Testis (tissue), 3 donors: Measurements from ENCODE around the gene ADAMTSL2. TPM values are rescaled to one million over a fixed set of nuclear protein-coding genes. Genes with fewer than 3 reads are reported as not detected.

ENCODE experiments used
- DNase-seq: peaks from one replicate; pipeline ENCODE4 v3.0.0-alpha.2; 2019
- H3K27ac ChIP-seq, 2 donors: fragments of 200-600 bp; sonication (generic); one replicate each; pipeline ENCODE4 v1.5.1; 2019
- H3K27me3 ChIP-seq: fragments of 200-600 bp; sonication (generic); one replicate; pipeline ENCODE4 v1.5.1; 2019
- H3K36me3 ChIP-seq: fragments of 200-600 bp; sonication (generic); one replicate; pipeline ENCODE4 v1.5.1; 2017; ENCODE audit warnings: low read depth; ENCODE audit errors: missing control alignments
- H3K4me1 ChIP-seq: fragments of 200-600 bp; sonication (generic); one replicate; pipeline ENCODE4 v1.5.1; 2019
- H3K4me3 ChIP-seq, 2 donors: fragments of 200-600 bp; sonication (generic); one replicate each; pipeline ENCODE4 v1.5.1; 2017 to 2019
- H3K9me3 ChIP-seq: fragments of 200-600 bp; sonication (generic); one replicate; pipeline ENCODE4 v1.5.1; 2017
- POLR2A ChIP-seq: fragments of 450-650 bp; IDR thresholded peaks from one replicate; pipeline ENCODE4 v1.6.1; 2017; ENCODE audit warnings: antibody characterized with exemption, mild to moderate bottlenecking, moderate library complexity
- WGBS, 2 donors: methylation state at CpG; one replicate each; pipeline ENCODE4 v1.1.5; 2018; 5-methylcytosine and 5-hydroxymethylcytosine counted together
- intact Hi-C: fragments of 100-400 bp; cut with DNase I; formaldehyde crosslinking; loops from one replicate; pipeline ENCODE4 v1.15.1; 2023; ENCODE audit warnings: low total_unique reads
- polyA plus RNA-seq: library from polyadenylated mRNA; stranded (reverse); fragments of 350-450 nt; fragmentation: Illumina TruSeq; extraction: RNeasy Lipid Tissue Mini Kit (QIAGEN cat#74804); gene quantifications from one replicate; pipeline ENCODE4 v1.2.3, GENCODE V29; 2014; ENCODE audit warnings: low read depth, low replicate concordance; ENCODE audit not compliant: insufficient read depth
- total RNA-seq, 2 donors: library from RNA; depleted of rRNA; stranded (reverse); fragments of >200 nt; gene quantifications; one replicate each; pipeline ENCODE4 v1.2.3, GENCODE V29; 2016
- TF ChIP-seq, protein P1 (sequence below), 3 experiments: fragments of 450-650 bp in 2 of 3; fragments of 200-600 bp in 1 of 3; sonication (generic) in 1 of 3; IDR thresholded peaks; one replicate each; pipeline ENCODE4 v1.5.1; 2016 to 2019; ENCODE audit warnings: antibody characterized with exemption in 3 of 3, mild to moderate bottlenecking in 2 of 3, moderate library complexity in 1 of 3

ADAMTSL2 gene
- total and polyA plus RNA-seq, 3 donors from 2014 or later: 3.8 to 11.1 (median 9.4) TPM

DNA sequence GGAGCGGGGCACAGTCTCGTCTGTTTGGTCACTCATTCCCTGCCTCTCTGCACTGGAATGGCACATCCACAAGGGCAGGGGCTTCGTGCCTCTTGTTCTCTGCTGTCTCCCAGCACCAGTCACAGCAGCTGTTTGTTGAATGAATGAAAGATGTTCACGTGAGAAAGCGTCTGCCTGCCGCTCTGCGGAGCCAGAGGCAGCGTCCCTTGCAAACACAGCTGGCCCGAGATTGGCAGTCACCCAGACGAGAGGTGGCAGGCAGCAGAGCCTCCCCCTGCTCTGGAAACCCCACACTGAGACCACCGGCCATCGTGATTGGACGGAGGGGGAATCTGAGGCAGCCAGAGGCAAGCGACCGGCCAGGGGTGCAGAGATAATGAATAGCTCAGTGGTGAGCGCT is 80.7 kb downstream of the ADAMTSL2 start:
- Histone ChIP-seq H3K4me3 (no peak overlapping the region), H3K9me3 (no peaks in the 10 kb centered on the region), H3K27ac (no peak overlapping the region), H3K27me3 (no peaks in the 10 kb centered on the region), H3K36me3 (no peaks in the 10 kb centered on the region), H3K4me1 (no peaks in the 10 kb centered on the region)
- intact Hi-C loops: no loop called here
- WGBS, 2 donors: 31 to 51% methylated on average over 5 to 16 of the region's 16 CpGs
- DNase-seq: no peak
- no peak for TF ChIP-seq POLR2A
- TF ChIP-seq, protein P1, sequence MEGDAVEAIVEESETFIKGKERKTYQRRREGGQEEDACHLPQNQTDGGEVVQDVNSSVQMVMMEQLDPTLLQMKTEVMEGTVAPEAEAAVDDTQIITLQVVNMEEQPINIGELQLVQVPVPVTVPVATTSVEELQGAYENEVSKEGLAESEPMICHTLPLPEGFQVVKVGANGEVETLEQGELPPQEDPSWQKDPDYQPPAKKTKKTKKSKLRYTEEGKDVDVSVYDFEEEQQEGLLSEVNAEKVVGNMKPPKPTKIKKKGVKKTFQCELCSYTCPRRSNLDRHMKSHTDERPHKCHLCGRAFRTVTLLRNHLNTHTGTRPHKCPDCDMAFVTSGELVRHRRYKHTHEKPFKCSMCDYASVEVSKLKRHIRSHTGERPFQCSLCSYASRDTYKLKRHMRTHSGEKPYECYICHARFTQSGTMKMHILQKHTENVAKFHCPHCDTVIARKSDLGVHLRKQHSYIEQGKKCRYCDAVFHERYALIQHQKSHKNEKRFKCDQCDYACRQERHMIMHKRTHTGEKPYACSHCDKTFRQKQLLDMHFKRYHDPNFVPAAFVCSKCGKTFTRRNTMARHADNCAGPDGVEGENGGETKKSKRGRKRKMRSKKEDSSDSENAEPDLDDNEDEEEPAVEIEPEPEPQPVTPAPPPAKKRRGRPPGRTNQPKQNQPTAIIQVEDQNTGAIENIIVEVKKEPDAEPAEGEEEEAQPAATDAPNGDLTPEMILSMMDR (IDR thresholded peaks at IDR 0.05): no peak

DNA sequence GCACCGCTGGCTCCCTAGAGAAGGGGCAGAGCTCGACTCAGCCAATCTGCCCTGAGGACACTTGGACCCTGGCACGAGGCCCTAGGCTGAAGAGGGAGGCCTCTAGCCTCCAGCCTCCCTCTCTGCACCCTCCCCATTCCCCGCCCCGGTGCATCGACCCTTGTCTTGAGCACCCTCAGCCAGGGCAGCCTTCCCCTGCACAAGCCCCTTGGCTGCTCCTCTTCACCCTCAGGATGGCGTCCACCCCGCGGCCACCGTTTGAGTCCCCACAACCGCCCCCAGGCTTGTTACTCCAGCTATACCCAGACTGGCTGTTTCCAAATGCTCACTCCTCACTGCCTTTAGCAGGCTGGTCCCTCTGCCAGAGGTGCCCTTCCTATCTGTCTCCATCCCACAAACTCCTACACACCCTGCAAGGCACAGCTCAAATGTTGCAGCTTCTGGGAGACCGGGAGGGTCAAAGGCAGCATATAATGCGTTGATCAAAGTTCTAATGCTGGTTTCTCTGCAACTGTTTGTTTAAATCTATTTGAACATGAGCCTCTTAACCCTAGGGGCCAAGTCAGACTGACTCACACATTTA is 81.2 kb downstream of the ADAMTSL2 start:
- no peak for TF ChIP-seq POLR2A
- TF ChIP-seq, protein P1 (IDR thresholded peaks at IDR 0.05): no peak
- DNase-seq: no peak
- H3K27me3 ChIP-seq: no peaks in the 10 kb centered on the region
- H3K4me1 ChIP-seq: no peaks in the 10 kb centered on the region
- H3K36me3 ChIP-seq: no peaks in the 10 kb centered on the region
- no peak overlapping the region for H3K27ac ChIP-seq
- no peaks in the 10 kb centered on the region for H3K9me3 ChIP-seq
- intact Hi-C loops: no loop called here
- H3K4me3 ChIP-seq: no peak overlapping the region
- WGBS, 2 donors: 68 to 74% methylated on average over 13 of the region's 13 CpGs

DNA sequence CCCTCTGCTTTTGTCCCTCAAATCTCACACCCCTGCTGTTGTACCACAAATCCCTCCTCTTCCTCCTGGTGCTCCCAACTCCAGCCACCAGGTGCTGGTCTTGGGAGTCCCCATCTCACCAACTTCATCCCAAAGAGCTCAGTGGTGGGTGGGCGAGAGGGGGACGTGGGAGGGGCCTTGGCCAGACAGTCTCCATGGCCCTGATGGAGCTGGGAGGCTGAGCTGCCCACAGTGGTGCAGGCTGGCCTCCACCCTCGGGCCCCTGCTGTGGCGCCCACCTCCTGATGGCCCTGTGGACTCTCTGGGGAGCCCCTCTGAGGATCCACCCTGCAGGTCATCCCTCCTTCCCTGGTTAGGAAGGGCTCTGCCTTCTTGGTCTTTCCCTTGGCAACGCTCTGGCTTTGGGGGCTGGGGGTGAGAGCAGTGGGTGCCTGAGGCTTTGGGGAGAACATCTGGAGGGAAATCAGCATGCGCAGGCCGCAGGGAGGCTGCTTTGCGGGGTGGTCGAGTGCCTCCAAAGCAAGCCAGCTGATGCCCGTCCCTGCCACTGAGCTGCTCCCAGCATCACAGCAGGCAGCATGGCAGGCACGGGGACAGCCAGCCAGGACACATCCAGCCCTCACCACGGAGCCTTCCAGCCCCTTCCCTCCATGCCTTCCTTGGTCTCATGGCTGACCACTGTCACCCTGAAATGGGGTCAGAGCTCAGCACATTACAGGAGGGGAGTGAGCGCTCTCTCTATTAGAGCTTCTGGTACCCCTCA is 82.3 kb downstream of the ADAMTSL2 start:
- Histone ChIP-seq H3K9me3 (no peaks in the 10 kb centered on the region), H3K4me1 (no peaks in the 10 kb centered on the region), H3K27me3 (no peaks in the 10 kb centered on the region)

DNA sequence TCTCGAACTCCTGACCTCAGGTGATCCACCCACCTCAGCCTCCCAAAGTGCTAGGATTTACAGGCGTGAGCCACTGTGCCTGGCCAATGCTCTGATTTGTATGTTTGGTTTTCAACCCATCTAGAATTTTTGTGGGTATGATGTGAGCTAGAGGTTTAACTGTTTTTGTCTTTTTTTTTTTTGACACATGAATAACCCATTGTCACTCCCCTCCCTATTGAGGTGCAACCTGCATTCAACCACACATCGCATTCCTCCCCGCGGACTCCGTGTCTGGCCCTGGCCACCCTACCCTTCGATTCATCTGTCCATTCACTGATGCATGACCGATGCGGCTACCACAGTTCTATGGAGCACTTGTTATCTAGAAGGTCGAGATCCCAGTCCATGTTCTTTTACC is 84.2 kb downstream of the ADAMTSL2 start:
- Histone ChIP-seq H3K4me3 (no peak overlapping the region), H3K4me1 (no peaks in the 10 kb centered on the region), H3K27me3 (no peaks in the 10 kb centered on the region), H3K27ac (no peak overlapping the region), H3K9me3 (no peaks in the 10 kb centered on the region), H3K36me3 (no peaks in the 10 kb centered on the region)
- intact Hi-C loops: no loop called here
- WGBS, 2 donors: 85 to 94% methylated on average over 10 of the region's 10 CpGs
- no peak for TF ChIP-seq POLR2A
- TF ChIP-seq, protein P1 (IDR thresholded peaks at IDR 0.05): no peak
- DNase-seq: no peak

More for the DNA sequence above, 82.3 kb downstream of the ADAMTSL2 start:
- TF ChIP-seq, protein P1 (IDR thresholded peaks at IDR 0.05): no peak
- no peak for TF ChIP-seq POLR2A
- H3K4me3 ChIP-seq: no peak overlapping the region
- H3K36me3 ChIP-seq: no peaks in the 10 kb centered on the region
- H3K27ac ChIP-seq: no peak overlapping the region
- DNase-seq: no peak
- intact Hi-C loops: no loop called here
- WGBS, 2 donors: 79 to 84% methylated on average over 4 to 11 of the region's 13 CpGs

DNA sequence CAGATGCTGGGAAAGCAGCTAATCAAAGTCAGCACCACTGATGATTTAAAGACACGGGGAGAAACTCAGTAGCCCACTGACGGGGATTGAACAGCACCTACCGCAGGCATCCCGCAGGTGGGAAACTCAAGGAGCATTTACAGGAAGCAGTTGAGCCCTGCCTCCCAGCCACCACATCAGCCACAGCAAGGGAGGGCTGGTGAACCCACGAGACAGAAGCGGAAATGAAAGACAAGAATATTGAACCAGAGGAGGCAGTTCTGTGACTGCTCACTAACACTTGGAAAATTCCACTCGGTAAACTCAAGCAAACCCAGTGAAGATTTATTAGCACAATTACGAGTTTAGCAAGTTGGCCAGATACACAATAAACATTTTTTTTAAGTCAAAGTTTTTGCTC is 85.3 kb downstream of the ADAMTSL2 start:
- Histone ChIP-seq H3K36me3 (no peaks in the 10 kb centered on the region), H3K4me3 (no peak overlapping the region), H3K4me1 (no peaks in the 10 kb centered on the region), H3K27me3 (no peaks in the 10 kb centered on the region), H3K9me3 (no peaks in the 10 kb centered on the region), H3K27ac (no peak overlapping the region)
- 35 to 41% methylated on average over 8 of the region's 8 CpGs for WGBS, 2 donors
- DNase-seq: no peak
- intact Hi-C loops: no loop called here
- TF ChIP-seq POLR2A: no peak
- TF ChIP-seq, protein P1 (IDR thresholded peaks at IDR 0.05): no peak
